GM21529 (cell line): ENCODE results near the gene ABCG5.

Source experiments
- ATAC-seq: cut with Tn5 transposase; IDR thresholded peaks from one replicate; pipeline ENCODE4 v1.9.1; 2021; ENCODE audit not compliant: unreplicated experiment

The ABCG5 gene

GRCh38 chr2:43838560-43839267 is at the start of gene ABCG5, which contains the start of gene ABCG8:
Gene ABCG5, minus strand, starts transcription at chr2:43838839. Its CDS starts 160 bp downstream, at chr2:43838679.
Gene ABCG8, plus strand, starts transcription at chr2:43838971. Its CDS starts 83 bp downstream, at chr2:43839054.
- ATAC-seq: no peak

- ATAC-seq: no peak
Measured at GRCh38 chr2:43887176-43887575, 48.5 kb upstream of the ABCG5 start.

- no peak for ATAC-seq
Measured at GRCh38 chr2:43885132-43885632, 46.5 kb upstream of the ABCG5 start.

- no peak for ATAC-seq
Measured at GRCh38 chr2:43884689-43885088, 46.0 kb upstream of the ABCG5 start.

- ATAC-seq: no peak
Measured at GRCh38 chr2:43882312-43882711, 43.7 kb upstream of the ABCG5 start.

- ATAC-seq: no peak
Measured at GRCh38 chr2:43880952-43881351, 42.3 kb upstream of the ABCG5 start.

GRCh38 chr2:43880471-43880870 is 41.8 kb upstream of the ABCG5 start:
- no peak for ATAC-seq

GRCh38 chr2:43879261-43879660 is 40.6 kb upstream of the ABCG5 start:
- no peak for ATAC-seq

- ATAC-seq: peak; percentile 80
Measured at GRCh38 chr2:43877782-43878464, 39.3 kb upstream of the ABCG5 start.

GRCh38 chr2:43874776-43875451 is 36.3 kb upstream of the ABCG5 start:
- no peak for ATAC-seq

- ATAC-seq: no peak
Measured at GRCh38 chr2:43872151-43872550, 33.5 kb upstream of the ABCG5 start.

GRCh38 chr2:43855292-43855691 is 16.7 kb upstream of the ABCG5 start:
- no peak for ATAC-seq

GRCh38 chr2:43854671-43855070 is 16.0 kb upstream of the ABCG5 start:
- no peak for ATAC-seq

- no peak for ATAC-seq
Measured at GRCh38 chr2:43853141-43854081, 14.8 kb upstream of the ABCG5 start.

GRCh38 chr2:43852196-43852730 is 13.6 kb upstream of the ABCG5 start:
- no peak for ATAC-seq

- ATAC-seq: no peak
Measured at GRCh38 chr2:43851011-43851980, 12.7 kb upstream of the ABCG5 start.

- no peak for ATAC-seq
Measured at GRCh38 chr2:43848214-43848613, 9.6 kb upstream of the ABCG5 start.

- no peak for ATAC-seq
Measured at GRCh38 chr2:43846140-43846793, 7.6 kb upstream of the ABCG5 start.

GRCh38 chr2:43845181-43845580 is 6.5 kb upstream of the ABCG5 start:
- ATAC-seq: no peak
